RPMI7951 (cell line): ENCODE measurements around the gene LRIG1. TPM values are rescaled to one million over a fixed set of nuclear protein-coding genes. Genes with fewer than 3 reads are reported as not detected.
"Not testable (repeated sequence)": the region's sequence is repeated elsewhere in the genome, so short reads cannot be mapped to it uniquely, and the experiment has no call there.

ENCODE experiments used
- DNase-seq: peaks from one replicate; pipeline ENCODE4 v3.0.0-alpha.2; 2012; ENCODE audit warnings: low read depth
- total RNA-seq: library from RNA; depleted of rRNA; stranded (reverse); fragments of >200 nt; shearing (Covaris generic); gene quantifications from 2 replicates; pipeline ENCODE4 v1.2.3, GENCODE V29; 2014

LRIG1 gene
- total RNA-seq, 1 experiment from 2014 or later, result 56.7 TPM

DNA sequence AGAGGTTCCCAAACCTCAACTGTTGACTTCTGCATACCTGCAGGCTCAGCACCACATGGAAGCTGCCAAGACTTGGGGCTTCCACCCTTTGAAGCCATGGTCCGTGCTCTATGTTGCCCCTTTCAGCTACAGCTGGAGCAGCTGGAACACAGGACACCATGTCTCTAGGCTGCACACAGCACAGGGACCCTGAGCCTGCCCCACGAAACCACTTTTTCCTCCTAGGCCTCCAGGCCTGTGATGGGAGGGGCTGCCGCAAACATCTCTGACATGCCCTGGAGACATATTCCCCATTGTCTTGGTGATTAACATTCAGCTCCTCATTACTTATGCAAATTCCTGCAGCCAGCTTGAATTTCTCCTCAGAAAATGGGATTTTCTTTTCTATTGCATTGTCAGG is 78.9 kb downstream of the LRIG1 start:
- DNase-seq, result not testable (repeated sequence)

DNA sequence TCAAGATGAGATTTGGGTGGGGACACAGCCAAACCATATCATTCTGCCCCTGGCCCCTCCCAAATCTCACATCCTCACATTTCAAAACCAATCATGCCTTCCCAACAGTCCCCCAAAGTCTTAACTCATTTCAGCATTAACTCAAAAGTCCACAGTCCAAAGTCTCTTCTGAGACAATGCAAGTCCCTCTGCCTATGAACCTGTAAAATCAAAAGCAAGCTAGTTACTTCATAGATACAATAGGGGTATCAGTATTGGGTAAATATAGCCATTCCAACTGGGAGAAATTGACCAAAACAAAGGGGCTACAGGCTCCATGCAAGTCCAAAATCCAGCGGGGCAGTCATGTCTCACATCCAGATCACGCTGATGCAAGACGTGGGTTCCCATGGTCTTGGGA is 79.7 kb downstream of the LRIG1 start:
- DNase-seq, result not testable (repeated sequence)

DNA sequence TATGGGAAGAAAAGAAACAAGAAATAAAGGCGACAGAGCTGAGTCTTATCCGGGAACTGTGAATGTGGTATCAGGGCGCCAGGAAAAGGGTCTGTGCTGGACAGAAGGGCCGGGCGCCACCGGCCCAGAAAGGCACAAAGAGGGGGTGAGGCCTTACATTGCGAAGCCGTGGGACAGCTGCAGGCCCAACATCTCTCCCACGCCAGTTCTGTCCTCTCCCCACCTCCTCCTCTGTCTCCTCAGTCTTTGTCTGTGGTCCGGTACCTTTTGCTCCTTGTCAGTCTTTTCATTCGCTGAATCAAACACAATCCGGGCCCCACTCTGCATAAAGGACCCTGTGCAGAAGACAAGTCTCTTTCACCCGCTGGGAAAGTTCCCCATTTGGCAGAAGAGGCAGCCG is 81.8 kb downstream of the LRIG1 start:
- no peak for DNase-seq

DNA sequence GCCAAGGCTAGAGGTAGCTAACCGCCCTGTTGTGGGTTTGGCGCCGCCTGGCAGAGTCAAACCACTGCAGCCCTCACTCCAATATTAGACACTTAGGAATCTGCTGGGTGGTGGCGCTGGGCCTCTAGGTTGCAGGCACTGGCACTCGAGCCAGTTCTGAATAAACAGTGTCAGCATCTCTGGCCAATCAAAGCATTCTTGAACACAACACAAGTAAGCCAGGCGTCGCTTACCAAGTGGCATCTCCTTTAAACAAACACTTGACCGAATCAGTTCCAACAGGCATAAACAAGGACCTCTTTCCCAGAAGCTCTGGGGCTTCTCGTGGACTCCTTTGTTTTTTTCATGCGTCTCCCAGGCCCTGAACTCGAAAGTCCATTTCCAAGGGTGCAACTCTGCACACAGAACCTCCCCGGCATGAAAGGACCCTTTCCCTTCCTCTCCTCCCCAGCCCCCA is 82.3 kb downstream of the LRIG1 start:
- DNase-seq, result peak; percentile 52

DNA sequence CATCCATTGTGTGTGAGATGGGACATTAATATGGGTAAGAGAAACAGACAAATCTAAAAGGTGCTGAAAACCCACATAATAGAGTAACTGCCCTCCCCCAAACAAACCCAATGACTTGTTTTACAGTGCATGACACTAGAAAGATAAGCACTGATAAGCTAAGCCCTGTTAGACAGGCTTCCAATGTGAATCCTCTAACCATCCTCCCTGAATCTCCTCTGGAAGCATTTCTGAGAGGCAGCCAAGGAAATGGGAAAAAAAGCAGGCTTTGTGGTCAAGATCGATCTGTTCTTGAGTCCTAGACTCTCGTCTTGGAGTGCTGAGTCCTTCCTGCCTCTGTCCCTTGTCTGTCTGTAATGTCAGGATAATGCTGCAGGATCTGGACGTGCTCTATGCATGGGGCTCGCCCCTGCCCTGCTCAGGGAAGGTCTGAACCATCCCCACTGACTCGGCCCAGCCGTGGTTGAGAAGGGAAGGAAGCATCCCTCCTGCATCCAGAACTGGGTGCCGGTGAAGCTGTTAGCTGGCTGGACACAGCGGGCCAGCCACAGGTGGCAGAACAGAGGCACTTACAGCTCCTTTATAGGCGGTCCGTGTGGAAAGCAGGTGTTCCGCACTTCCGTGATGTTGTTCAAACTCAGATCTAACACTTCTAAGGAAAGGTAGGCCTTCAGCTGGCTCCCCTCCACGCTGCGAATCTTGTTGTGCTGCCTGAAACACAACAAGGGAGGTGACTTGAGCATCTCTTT is 84.1 kb downstream of the LRIG1 start:
- DNase-seq, result peak; percentile 66

DNA sequence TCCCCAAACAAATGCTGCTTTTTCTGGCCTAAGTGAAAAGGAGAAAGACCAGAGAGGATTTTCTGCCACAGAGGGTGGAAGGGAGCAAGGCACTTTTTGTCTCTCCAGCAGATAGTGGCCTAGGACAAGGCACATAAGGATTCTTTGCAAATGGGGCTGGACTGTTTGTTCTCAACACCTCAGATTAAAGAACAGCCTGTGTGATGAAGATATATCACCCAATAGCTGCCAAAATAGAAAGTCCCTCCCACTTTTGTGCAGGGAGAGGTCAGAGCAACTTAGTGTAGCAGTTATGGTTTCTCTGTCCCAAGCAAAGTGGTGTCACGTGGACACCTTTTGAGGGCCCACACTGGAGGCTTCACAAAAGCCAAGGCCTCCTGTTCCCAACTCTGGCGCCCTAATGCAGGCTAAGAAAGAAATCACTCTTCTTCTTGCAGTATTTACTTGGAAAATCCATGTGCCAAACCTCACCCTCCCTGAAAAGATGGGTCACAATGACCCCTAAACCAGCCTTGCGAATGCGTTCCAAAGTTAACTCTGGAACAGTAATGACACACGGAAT is 84.9 kb downstream of the LRIG1 start:
- no peak for DNase-seq

DNA sequence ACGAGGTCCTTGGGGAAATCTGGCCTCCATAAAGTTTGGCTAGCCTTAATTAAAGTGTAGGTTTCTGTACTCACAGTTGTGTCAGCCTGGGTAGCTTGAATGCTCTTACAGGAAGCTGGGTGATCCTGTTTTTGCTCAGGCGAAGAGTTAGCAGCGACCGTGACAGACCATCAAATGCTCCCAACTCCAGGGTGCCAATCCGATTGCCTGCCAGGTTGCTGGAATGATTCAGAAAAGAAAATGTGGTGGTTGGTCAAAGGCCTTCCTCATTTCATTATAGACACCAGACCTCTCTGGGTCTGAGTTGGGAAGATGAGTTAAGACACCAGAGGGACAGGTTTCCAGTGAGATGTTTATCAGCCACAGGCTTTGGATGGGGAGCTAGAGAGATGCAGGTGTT is 86.0 kb downstream of the LRIG1 start:
- peak; percentile 60 for DNase-seq

DNA sequence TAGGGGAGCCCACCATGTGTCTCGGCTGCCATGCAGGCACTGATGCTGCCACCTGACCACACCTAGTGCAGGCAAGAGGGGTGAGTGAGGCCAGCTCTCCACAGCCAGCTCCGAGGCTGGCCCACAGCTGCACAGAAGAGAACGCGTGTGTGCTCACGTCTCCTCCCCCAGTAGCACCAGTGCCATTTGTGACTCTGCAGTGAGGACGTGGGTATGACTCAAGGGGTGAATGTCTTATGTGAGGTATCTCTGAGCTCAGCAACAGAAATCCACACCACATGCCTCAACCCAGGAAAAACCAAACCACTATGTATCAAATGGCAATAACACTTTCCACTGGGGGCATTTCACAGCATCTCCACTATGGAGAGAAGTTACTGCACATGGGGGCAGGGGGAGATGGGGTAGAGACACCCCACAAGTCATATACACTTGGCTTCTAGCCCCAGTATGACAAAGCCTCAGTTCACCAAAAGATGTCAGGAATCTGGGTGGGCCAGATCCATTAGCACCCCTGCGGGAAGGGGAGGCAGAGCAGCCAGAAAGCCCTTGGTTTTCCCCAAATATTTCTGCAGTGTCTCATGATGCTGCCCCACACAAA is 87.6 kb downstream of the LRIG1 start:
- DNase-seq, result peak; percentile 97

DNA sequence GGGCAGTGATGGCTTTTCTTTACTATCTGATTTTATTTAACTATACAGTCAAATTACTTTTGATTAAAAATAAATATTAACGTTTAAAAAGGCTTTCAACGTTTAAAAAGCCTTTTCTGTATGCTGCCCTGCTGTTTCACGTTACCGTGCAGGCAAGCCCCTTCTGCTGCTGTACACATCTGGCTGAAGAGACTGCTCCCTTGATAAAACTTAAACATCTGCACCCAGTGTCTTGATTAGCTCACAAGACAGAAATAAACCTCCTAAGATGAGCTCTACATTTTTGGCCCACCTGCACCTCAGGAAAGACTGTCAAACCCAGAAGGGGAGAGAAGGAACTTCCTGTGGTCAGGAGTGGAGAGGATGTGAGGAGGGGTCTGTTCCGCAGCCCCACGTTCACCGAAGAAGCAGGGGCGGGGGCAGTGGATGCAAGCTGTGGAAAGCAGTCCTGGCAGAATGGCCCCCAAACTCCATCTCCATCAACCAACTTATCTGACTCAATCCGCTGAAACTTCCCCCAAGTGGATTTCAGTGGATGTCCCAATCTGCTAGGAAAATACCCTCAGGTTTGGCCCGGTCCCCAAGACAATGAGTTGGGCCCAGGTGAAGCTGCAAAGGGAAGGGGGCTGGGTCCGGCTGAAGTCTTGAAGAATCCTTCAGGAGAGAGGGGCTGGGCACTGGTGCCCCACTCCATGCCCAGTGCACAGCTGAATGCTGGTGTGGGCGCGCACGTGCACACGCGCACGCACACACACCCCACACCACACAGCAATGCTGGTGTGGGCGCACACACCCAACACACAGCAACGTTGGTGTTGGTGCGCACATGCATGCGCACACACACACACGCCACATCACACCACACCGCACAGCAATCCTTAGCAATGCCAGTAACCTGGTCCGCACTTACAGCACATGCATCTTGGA is 88.6 kb downstream of the LRIG1 start:
- no peak for DNase-seq

DNA sequence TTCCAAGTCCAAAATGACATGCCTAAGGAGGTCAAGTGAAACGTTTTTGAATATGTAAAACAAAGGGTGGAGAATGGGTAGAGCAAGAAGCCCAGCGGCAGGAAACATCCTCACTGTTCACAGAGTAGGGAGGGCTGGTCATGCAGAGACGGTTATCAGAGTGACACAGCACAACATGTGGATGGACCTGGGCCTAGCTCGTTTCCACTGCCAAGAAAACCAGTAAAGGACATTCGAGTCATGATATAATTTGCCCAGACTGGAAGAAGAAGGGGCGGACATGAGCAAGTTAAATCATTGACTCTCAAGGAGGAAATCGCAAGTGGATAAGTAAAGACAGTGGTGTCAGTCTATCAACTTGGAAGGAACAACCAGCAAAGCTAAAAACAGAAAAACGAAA is 89.3 kb downstream of the LRIG1 start:
- DNase-seq, result peak; percentile 50

DNA sequence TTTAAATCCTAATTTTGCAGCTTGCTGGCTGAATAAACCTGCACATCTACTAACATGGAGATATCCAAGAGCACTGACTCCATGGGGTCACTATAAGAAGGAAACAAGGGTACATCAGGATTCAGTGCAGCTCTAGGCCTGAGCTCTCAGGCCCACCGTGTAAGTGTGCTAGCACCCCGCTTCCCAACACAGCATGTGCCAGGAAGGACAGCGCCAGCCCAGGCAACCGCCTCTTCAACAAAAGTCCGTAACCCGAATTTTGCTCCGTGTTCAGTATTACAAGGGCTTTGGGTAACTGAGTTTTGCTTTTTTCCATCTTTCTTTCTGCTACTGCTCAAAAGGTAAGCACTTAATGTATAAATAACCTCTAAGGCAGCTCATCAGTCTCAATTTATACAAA is 89.8 kb downstream of the LRIG1 start:
- no peak for DNase-seq

DNA sequence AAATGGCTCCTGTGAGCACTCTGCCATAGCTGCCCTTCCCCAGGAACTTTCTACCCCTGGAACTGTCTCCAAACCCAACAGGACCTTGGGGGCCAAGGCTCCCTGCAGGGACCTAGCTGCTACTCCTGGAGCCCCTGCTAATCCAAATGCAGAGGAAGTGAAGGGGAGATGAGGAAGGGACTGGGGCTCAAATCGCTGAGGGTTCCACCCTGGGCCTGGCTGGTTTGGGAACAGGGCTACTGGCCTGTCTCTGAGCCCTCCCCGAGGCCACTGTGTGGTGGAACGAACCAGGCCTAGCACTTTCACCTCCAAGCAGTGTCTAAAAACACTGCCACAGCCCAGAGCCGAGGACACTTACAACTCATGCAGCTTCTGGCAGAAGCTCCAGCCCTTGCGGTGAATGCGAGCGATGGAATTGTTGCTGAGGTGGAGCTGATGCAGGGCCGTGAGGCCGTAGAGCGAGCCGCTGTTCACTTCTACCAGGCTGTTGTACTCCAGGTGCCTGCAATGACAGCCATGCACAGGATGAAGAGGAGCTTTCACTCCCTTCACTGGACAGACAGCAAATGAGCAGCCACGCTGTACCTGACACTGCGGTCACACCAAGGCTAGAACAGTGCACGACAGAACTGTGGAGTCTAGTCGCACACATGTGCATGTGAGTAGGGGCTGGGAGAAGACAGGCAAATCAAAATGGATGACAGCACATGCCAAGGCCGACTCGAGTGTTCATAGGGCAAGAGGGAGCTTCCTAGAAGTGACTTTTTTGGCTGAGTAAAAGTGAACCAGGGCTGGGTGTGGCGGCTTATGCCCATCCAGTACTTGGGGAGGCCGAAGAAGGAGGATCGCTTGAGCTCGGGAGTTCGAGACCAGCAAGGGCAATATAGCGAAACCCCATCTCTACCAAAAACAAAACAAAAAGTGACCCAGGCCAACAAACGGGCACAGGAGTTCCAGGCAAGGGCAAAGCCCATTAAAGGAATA is 90.8 kb downstream of the LRIG1 start:
- DNase-seq, result no peak

DNA sequence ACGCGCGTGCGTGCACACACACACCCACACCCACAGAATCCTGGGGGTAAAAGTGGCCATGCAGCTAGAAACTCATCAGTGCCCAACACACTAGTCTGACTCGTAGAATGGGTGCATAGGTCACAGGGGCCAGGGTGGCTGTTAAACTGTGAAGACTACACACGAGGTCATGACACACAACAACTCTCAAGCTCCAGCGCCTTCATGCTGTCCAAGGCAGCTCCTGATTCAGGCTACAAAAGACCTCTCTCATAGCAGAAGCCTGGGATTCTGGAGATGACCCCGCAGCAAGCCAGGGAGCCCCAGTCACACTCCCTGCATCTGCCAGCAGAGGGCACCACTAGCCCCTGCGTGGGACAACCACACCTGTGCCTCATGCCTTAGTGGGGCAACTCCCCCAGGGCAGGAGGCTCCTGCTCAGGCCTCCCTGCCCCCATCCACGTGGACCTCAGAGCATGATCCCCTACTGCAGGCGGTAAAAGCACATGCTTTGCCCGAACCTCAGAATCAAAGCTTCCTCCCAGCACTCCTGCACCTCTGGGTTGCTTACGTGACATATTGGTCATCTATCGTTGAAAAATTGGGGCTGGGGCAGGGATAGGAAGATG is 93.1 kb downstream of the LRIG1 start:
- peak; percentile 47 for DNase-seq

DNA sequence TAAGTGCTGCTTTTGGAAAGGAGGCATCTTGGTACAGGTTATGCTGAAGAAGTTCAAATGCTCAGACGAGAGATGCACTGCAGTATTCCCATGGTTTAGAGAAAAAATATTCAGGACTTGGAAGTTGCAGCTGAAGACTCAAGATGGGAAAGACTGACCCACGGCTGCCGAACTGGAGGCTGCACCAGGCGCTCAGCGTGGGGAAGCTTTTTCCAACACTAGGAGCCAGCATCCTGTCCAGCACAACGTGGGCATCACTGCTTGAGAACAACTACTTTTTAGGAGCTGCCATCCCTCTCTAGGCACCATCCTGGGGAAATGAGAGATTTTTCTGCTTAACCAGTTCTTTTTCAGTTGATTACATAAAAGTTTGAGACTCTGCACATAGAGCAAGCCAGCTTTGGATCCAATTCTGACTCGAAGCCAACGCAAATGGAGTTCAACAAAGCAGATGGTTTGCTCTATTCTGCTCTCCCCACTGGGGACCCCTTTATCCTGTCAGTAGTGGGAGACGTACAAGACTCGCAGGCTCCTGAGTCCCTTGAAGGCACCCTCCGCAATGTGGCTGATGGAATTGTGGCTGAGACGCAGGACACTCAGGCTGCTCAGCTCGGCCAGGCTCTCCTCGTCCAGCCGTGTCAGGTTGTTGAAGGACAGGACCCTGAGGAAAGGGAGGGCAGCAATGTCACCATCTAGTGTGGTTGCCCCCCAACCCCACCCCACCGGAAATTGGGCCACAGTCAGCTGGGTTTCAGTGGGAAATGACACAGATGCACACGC is 93.8 kb downstream of the LRIG1 start:
- DNase-seq, result no peak

DNA sequence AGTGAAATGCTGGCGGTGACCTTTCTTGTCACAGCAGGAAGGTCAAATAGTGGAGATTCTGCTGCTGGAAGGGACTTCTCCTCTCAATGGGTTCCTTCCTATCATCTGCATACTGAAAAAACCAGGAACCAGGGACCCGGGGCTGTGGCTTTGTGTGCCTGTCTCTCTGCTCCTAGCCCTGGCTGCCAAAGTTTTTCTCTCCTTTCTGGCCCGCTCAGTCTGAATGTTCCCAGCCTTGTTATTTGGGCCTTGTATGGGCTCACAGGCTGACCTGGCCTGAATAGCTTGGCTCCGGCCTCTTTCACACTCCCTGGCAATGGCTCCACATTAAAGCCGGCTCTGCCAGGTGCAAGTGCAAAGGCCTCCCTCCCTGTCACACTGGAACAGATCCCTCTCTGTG is 94.7 kb downstream of the LRIG1 start:
- DNase-seq, result no peak

DNA sequence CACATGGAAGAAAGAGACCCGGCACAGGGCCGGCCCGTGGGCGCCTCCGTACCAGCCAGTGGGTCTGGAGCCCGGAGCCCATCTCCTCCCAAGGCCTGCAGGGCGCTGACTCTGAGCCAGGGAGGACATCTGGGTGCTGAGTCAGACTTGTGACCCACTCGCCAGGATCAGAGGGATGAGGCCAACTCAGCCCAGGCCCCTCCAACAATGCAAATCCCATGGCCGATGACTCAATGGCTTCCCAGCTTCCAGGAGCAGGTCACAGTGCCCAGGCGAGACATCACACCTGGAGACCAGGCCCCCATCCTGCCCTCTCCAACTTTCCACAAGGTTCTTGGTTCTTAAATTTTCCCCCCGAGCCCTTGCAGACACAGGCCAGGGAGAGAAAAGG is 95.1 kb downstream of the LRIG1 start:
- peak; percentile 98 for DNase-seq

DNA sequence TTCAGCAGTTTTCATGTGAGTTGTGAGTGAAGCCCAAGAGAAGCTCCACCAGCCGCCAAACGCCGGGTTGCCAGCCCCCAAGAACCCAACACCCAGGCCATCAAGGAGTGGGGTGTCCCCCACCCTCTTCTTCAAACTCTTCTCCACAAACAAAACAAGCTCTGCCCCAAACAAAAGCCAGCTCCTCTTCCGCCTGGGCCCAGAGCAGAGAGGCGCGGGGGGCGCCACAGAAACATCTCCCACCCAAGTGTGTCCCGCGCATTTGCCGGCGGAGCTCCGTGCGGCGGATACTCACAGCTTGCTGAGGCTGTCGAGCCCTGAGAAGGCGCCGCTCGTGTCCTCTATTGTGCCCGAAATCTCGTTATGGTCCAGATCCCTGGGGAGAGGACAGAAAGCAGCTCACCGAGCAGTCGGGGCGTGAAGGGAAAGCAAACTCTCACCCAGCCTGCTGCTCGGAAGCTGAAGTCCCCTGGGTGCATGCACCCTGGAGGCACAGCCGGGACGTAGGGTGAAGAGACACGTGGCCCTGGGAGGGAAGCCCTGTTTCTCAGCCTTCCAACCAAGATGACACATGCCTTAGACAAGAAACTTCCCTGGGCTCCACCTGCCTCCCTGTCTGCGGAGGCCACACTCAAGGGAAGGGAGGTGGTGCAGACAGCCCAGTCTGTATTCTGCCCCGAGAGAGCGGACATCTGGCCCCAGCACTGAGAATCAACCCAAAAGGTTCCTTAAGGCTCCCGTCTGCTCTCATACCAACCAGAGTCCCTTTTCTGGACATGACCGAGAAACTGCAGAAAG is 95.7 kb downstream of the LRIG1 start:
- peak; percentile 90 for DNase-seq

DNA sequence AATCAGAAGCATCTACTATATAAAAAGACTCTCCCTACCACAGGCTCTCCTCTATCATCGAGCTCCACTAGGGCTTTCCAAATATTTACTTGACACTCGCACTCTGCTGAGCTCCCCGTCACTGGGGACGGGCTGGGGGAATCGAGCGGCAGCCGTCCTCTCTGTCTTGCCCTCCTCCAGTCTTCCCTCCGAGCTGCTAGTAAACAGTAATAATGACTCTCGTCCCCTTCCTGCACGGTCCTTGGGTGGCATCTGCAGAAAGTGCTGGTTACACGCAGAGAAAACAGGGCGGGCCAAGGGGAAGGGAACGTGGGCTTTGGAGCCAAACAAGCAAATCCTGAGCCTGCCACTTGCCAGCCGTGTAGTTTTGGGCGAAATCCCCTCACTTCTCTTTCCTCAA is 96.6 kb downstream of the LRIG1 start:
- no peak for DNase-seq
